ENCODE data around the gene KRT222.

KRT222 gene

GRCh38 chr17:40614431-40615067 is 50.4 kb downstream of the KRT222 start:
- DNase-seq, result no peak

GRCh38 chr17:40613467-40614154 is 51.4 kb downstream of the KRT222 start:
- no peak for DNase-seq

GRCh38 chr17:40612599-40613244 is 52.3 kb downstream of the KRT222 start:
- peak; percentile 61 for DNase-seq

GRCh38 chr17:40611840-40612474 is 53.0 kb downstream of the KRT222 start:
- peak; percentile 60 for DNase-seq

GRCh38 chr17:40610359-40610758 is 54.6 kb downstream of the KRT222 start:
- DNase-seq, result no peak

- DNase-seq, result peak; percentile 34
Observed at GRCh38 chr17:40608061-40608581, 56.9 kb downstream of the KRT222 start.

GRCh38 chr17:40607641-40608040 is 57.3 kb downstream of the KRT222 start:
- no peak for DNase-seq

- no peak for DNase-seq
Observed at GRCh38 chr17:40606548-40607353, 58.2 kb downstream of the KRT222 start.

- DNase-seq, result no peak
Observed at GRCh38 chr17:40605306-40605705, 59.7 kb downstream of the KRT222 start.

All from inflammatory macrophage treated with lipopolysaccharide for 4 hours (primary cell).